IMR-90 (cell line): Measurements from ENCODE around the gene SERPINE2. TPM values are rescaled to one million over a fixed set of nuclear protein-coding genes. Genes with fewer than 3 reads are reported as not detected.

Source experiments
- ATAC-seq: fragments of 200-7000 bp; cut with Tn5 transposase; 2 replicates; pipeline ENCODE4 v1.9.1; 2020; ENCODE audit warnings: low read depth, mild to moderate bottlenecking, moderate library complexity
- BruUV-seq: library from RNA; stranded (reverse); fragments of 400-500 nt; replicated peaks from 2 replicates; lab custom pipeline; 2021; lab: Mats Ljungman, UMichigan
- CTCF ChIA-PET: fragments of 300-600 bp; formaldehyde crosslinking; extraction: SDS; loops from one replicate; lab custom pipeline; 2021; ENCODE audit warnings: antibody characterized with exemption; lab: Yijun Ruan, JAX
- POLR2A ChIA-PET: fragments of 300-600 bp; sonication (Branson Sonifier 250); formaldehyde crosslinking; loops from one replicate; lab custom pipeline; 2022; ENCODE audit warnings: antibody characterized with exemption; ENCODE audit not compliant: unreplicated experiment; lab: Charles Lee
- DNase-seq: peaks from one replicate; pipeline ENCODE4 v3.0.0; 2013
- H2AFZ ChIP-seq: replicated peaks from 2 replicates; pipeline ENCODE3; 2013; ENCODE audit warnings: low read length, mild to moderate bottlenecking; ENCODE audit not compliant: poor library complexity
- H2AK5ac ChIP-seq: 2 replicates; pipeline ENCODE4 v1.6.1; 2013; ENCODE audit warnings: low read depth, low read length, inconsistent platforms
- H2AK9ac ChIP-seq: replicated peaks from 2 replicates; pipeline ENCODE3; 2013; ENCODE audit warnings: mild to moderate bottlenecking, low read depth, low read length, moderate library complexity; ENCODE audit not compliant: poor library complexity
- H2BK120ac ChIP-seq: 2 replicates; pipeline ENCODE4 v1.6.1; 2013; ENCODE audit warnings: low read depth, low read length, inconsistent platforms
- H2BK15ac ChIP-seq: 3 replicates; pipeline ENCODE4 v1.6.1; 2013; ENCODE audit warnings: low read depth, low read length, inconsistent platforms
- H2BK20ac ChIP-seq: 2 replicates; pipeline ENCODE4 v1.6.1; 2013; ENCODE audit warnings: low read depth, mild to moderate bottlenecking, inconsistent platforms, low read length, moderate library complexity
- H2BK5ac ChIP-seq: 2 replicates; pipeline ENCODE4 v1.6.1; 2013; ENCODE audit warnings: mild to moderate bottlenecking, low read depth, low read length, inconsistent platforms; ENCODE audit not compliant: poor library complexity, severe bottlenecking
- H3K14ac ChIP-seq: replicated peaks from 2 replicates; pipeline ENCODE4 v1.6.1; 2013; ENCODE audit warnings: low read depth, low read length, inconsistent platforms
- H3K18ac ChIP-seq: 2 replicates; pipeline ENCODE4 v1.6.1; 2013; ENCODE audit warnings: low read depth, low read length, control low read depth
- H3K23ac ChIP-seq: 2 replicates; pipeline ENCODE4 v1.6.1; 2013; ENCODE audit warnings: low read depth, low read length, inconsistent platforms
- H3K27ac ChIP-seq: 2 replicates; pipeline ENCODE4 v1.5.1; 2013; ENCODE audit warnings: mild to moderate bottlenecking, control low read depth, low read length; ENCODE audit not compliant: insufficient read depth
- H3K27me3 ChIP-seq: 2 replicates; pipeline ENCODE4 v1.6.1; 2013; ENCODE audit warnings: low read length; ENCODE audit not compliant: control insufficient read depth, insufficient read depth
- H3K36me3 ChIP-seq: 2 replicates; pipeline ENCODE4 v1.6.1; 2013; ENCODE audit warnings: low read length, mixed read lengths; ENCODE audit not compliant: control insufficient read depth, insufficient read depth
- H3K4ac ChIP-seq: 2 replicates; pipeline ENCODE4 v1.6.1; 2013; ENCODE audit warnings: low read depth, low read length, inconsistent platforms
- H3K4me1 ChIP-seq: 2 replicates; pipeline ENCODE4 v1.6.1; 2013; ENCODE audit warnings: low read length, mixed read lengths; ENCODE audit not compliant: control insufficient read depth, insufficient read depth
- H3K4me2 ChIP-seq: 2 replicates; pipeline ENCODE4 v1.6.1; 2013; ENCODE audit warnings: low read depth, mild to moderate bottlenecking, control low read depth, low read length, moderate library complexity
- H3K4me3 ChIP-seq: 2 replicates; pipeline ENCODE4 v1.5.1; 2013; ENCODE audit warnings: low read depth, mild to moderate bottlenecking, control low read depth, low read length, moderate library complexity; ENCODE audit not compliant: insufficient read depth
- H3K56ac ChIP-seq: 2 replicates; pipeline ENCODE4 v1.6.1; 2013; ENCODE audit warnings: low read length, inconsistent platforms; ENCODE audit not compliant: insufficient read depth; ENCODE audit errors: extremely low read depth
- H3K79me1 ChIP-seq, 2 experiments: 2 replicates each; pipeline ENCODE4 v1.6.1; 2013; ENCODE audit warnings: low read length in 2 of 2, inconsistent platforms in 1 of 2, low read depth in 1 of 2
- H3K9ac ChIP-seq: 2 replicates; pipeline ENCODE4 v1.6.1; 2013; ENCODE audit warnings: low read depth, low read length, control low read depth
- H3K9me1 ChIP-seq: 2 replicates; pipeline ENCODE4 v1.6.1; 2013; ENCODE audit warnings: low read length, inconsistent platforms; ENCODE audit not compliant: insufficient read depth
- H3K9me3 ChIP-seq: 2 replicates; pipeline ENCODE4 v1.6.1; 2013; ENCODE audit warnings: low read length; ENCODE audit not compliant: control insufficient read depth, insufficient read depth
- H4K20me1 ChIP-seq: 2 replicates; pipeline ENCODE4 v1.6.1; 2013; ENCODE audit warnings: low read length, inconsistent platforms; ENCODE audit not compliant: insufficient read depth
- H4K5ac ChIP-seq: 2 replicates; pipeline ENCODE4 v1.6.1; 2013; ENCODE audit warnings: mild to moderate bottlenecking, low read depth, low read length, control low read depth
- H4K8ac ChIP-seq, 2 experiments: 2 replicates each; pipeline ENCODE4 v1.6.1; 2013; ENCODE audit warnings: low read depth in 2 of 2, low read length in 2 of 2, control low read depth in 1 of 2, inconsistent platforms in 1 of 2
- H4K91ac ChIP-seq: 2 replicates; pipeline ENCODE4 v1.6.1; 2013; ENCODE audit warnings: low read depth, low read length, inconsistent platforms; ENCODE audit not compliant: insufficient read depth
- BHLHE40 ChIP-seq: fragments of 150-350 bp; IDR thresholded peaks from 2 replicates; pipeline ENCODE4 v1.6.1; 2016; ENCODE audit warnings: mild to moderate bottlenecking, low read depth, low read length
- CEBPB ChIP-seq: IDR thresholded peaks from 2 replicates; pipeline ENCODE4 v1.6.1; 2012; ENCODE audit warnings: low read depth, low read length, improper control_type of control experiment
- CHD1 ChIP-seq: IDR thresholded peaks from 2 replicates; pipeline ENCODE4 v1.6.1; 2012; ENCODE audit warnings: low read depth, low read length, improper control_type of control experiment
- FOS ChIP-seq: fragments of 150-350 bp; IDR thresholded peaks from 2 replicates; pipeline ENCODE4 v1.6.1; 2016; ENCODE audit warnings: low read depth, low read length
- MAFK ChIP-seq: IDR thresholded peaks from 2 replicates; pipeline ENCODE4 v1.6.1; 2012; ENCODE audit warnings: low read depth, low read length, improper control_type of control experiment
- MAZ ChIP-seq: IDR thresholded peaks from 2 replicates; pipeline ENCODE4 v1.6.1; 2012; ENCODE audit warnings: low read depth, mild to moderate bottlenecking, low read length, improper control_type of control experiment, moderate library complexity, borderline replicate concordance
- MXI1 ChIP-seq: IDR thresholded peaks from 2 replicates; pipeline ENCODE4 v1.6.1; 2012; ENCODE audit warnings: low read depth, mild to moderate bottlenecking, low read length, moderate library complexity, borderline replicate concordance
- NFE2L2 ChIP-seq: fragments of 150-350 bp; IDR thresholded peaks from 2 replicates; pipeline ENCODE4 v1.6.1; 2016; ENCODE audit warnings: low read depth, mild to moderate bottlenecking, low read length
- POLR2A ChIP-seq: IDR thresholded peaks from 2 replicates; pipeline ENCODE4 v1.6.1; 2012; ENCODE audit warnings: mild to moderate bottlenecking, low read depth, low read length
- RAD21 ChIP-seq: IDR thresholded peaks from 2 replicates; pipeline ENCODE4 v1.6.1; 2012; ENCODE audit warnings: low read length, improper control_type of control experiment
- RCOR1 ChIP-seq: IDR thresholded peaks from 2 replicates; pipeline ENCODE4 v1.6.1; 2012; ENCODE audit warnings: mild to moderate bottlenecking, low read length, improper control_type of control experiment; ENCODE audit not compliant: insufficient replicate concordance
- RFX5 ChIP-seq: IDR thresholded peaks from 2 replicates; pipeline ENCODE4 v1.8.0; 2012; ENCODE audit warnings: low read depth, mild to moderate bottlenecking, low read length, moderate library complexity
- SMC3 ChIP-seq: fragments of 150-350 bp; IDR thresholded peaks from 2 replicates; pipeline ENCODE4 v1.6.1; 2016; ENCODE audit warnings: low read depth, mild to moderate bottlenecking, antibody characterized with exemption, low read length, moderate library complexity
- WGBS, 2 experiments: methylation state at CpG; one replicate each; pipeline versions ENCODE4 v1.1.5 to v1.1.7; 2013; ENCODE audit warnings: missing lambda C conversion rate in 2 of 2; ENCODE audit not compliant: insufficient read length in 1 of 2; ENCODE audit errors: extremely low coverage in 2 of 2; 5-methylcytosine and 5-hydroxymethylcytosine counted together
- dilution Hi-C: fragments of 300-500 bp; cut with HindIII; formaldehyde crosslinking; loops from one replicate; pipeline ENCODE4 v1.14.3; 2018; ENCODE audit warnings: low sequenced_read_pairs; ENCODE audit not compliant: unreplicated experiment
- in situ Hi-C: fragments of 300-500 bp; cut with MboI; formaldehyde crosslinking; loops from 3 replicates; pipeline ENCODE4 v1.14.3; 2019; ENCODE audit warnings: low sequenced_read_pairs, inconsistent platforms, mixed read lengths
- intact Hi-C: fragments of 100-400 bp; cut with micrococcal nuclease; formaldehyde crosslinking; loops from 2 replicates; pipeline ENCODE4 v1.10.0; 2022
- polyA plus RNA-seq, 3 experiments: library from polyadenylated mRNA; depleted of rRNA; stranded (reverse); fragments of >200 nt; gene quantifications; 2 replicates each; pipeline ENCODE4 v1.2.3, GENCODE V29; 2012; ENCODE audit warnings: low replicate concordance in 1 of 3
- total RNA-seq: library from RNA; depleted of rRNA; stranded (reverse); fragments of >200 nt; gene quantifications from 2 replicates; pipeline ENCODE4 v1.2.3, GENCODE V29; 2012
- TF ChIP-seq, protein P1 (sequence below): fragments of 150-350 bp; IDR thresholded peaks from 2 replicates; pipeline ENCODE4 v1.6.1; 2016; ENCODE audit warnings: low read depth, mild to moderate bottlenecking, low read length, moderate library complexity, borderline replicate concordance
- TF ChIP-seq, protein P2 (sequence below): fragments of 150-350 bp; IDR thresholded peaks from 2 replicates; pipeline ENCODE4 v1.6.1; 2017; ENCODE audit warnings: mild to moderate bottlenecking, antibody characterized with exemption, low read length, low read depth
- TF ChIP-seq, protein P3 (sequence below): conservative IDR thresholded peaks from 2 replicates; pipeline ENCODE4 v1.5.1; 2012; ENCODE audit warnings: mild to moderate bottlenecking, low read depth, low read length, improper control_type of control experiment

The SERPINE2 gene
- total and polyA plus RNA-seq, 2 of the 4 experiments (the other 2 are of a cell fraction) = 24.0 to 62.7 TPM

DNA sequence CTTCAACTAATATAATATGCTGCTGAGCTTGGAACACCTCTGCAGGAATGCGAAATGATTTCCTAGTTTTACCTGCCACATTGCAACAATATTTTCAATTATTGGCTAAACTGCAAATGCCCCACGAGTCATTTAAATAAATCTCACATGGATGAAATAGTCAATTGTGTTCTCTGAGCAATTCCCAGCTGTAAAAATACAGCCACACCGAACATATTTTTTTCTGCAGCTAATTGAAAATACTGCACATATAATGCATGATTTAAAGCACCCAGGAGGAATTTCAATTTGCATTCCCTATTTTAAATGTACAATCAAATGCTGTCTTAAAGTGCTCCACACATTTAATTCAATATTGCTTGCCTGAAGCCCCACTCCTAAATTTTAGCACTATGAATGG, 18.6 kb downstream of the SERPINE2 start:
- no TSS peak for BruUV-seq
- dilution Hi-C loops = no loop called here
- no peak overlapping the region for H3K56ac ChIP-seq
- H3K4me3 ChIP-seq = no peak overlapping the region
- H4K20me1 ChIP-seq = no peaks in the 10 kb centered on the region
- 0 out of 2 replicates have a peak, but pooled peaks cover 2% of the 10 kb centered on the region for H3K4me1 ChIP-seq
- no peaks in the 10 kb centered on the region for H3K9me3 ChIP-seq
- H3K36me3 ChIP-seq = no peaks in the 10 kb centered on the region
- H2AFZ ChIP-seq = no peak overlapping the region
- POLR2A ChIA-PET = no interaction called here
- no peak overlapping the region for H3K27ac ChIP-seq
- H4K8ac ChIP-seq = no peak overlapping the region
- H3K23ac ChIP-seq = no peak overlapping the region
- no peak for TF ChIP-seq CEBPB
- no peak for TF ChIP-seq SMC3
- TF ChIP-seq RAD21 = no peak
- no peak for TF ChIP-seq MXI1
- TF ChIP-seq, protein P1, sequence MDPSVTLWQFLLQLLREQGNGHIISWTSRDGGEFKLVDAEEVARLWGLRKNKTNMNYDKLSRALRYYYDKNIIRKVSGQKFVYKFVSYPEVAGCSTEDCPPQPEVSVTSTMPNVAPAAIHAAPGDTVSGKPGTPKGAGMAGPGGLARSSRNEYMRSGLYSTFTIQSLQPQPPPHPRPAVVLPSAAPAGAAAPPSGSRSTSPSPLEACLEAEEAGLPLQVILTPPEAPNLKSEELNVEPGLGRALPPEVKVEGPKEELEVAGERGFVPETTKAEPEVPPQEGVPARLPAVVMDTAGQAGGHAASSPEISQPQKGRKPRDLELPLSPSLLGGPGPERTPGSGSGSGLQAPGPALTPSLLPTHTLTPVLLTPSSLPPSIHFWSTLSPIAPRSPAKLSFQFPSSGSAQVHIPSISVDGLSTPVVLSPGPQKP = no peak
- no peak for TF ChIP-seq MAFK
- TF ChIP-seq RFX5 = no peak
- no peak for TF ChIP-seq FOS
- TF ChIP-seq CHD1 = no peak
- TF ChIP-seq POLR2A = no peak
- TF ChIP-seq MAZ = no peak
- TF ChIP-seq, protein P2, sequence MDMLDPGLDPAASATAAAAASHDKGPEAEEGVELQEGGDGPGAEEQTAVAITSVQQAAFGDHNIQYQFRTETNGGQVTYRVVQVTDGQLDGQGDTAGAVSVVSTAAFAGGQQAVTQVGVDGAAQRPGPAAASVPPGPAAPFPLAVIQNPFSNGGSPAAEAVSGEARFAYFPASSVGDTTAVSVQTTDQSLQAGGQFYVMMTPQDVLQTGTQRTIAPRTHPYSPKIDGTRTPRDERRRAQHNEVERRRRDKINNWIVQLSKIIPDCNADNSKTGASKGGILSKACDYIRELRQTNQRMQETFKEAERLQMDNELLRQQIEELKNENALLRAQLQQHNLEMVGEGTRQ = no peak
- TF ChIP-seq NFE2L2 = no peak
- no peak for TF ChIP-seq BHLHE40
- TF ChIP-seq RCOR1 = no peak
- TF ChIP-seq, protein P3, sequence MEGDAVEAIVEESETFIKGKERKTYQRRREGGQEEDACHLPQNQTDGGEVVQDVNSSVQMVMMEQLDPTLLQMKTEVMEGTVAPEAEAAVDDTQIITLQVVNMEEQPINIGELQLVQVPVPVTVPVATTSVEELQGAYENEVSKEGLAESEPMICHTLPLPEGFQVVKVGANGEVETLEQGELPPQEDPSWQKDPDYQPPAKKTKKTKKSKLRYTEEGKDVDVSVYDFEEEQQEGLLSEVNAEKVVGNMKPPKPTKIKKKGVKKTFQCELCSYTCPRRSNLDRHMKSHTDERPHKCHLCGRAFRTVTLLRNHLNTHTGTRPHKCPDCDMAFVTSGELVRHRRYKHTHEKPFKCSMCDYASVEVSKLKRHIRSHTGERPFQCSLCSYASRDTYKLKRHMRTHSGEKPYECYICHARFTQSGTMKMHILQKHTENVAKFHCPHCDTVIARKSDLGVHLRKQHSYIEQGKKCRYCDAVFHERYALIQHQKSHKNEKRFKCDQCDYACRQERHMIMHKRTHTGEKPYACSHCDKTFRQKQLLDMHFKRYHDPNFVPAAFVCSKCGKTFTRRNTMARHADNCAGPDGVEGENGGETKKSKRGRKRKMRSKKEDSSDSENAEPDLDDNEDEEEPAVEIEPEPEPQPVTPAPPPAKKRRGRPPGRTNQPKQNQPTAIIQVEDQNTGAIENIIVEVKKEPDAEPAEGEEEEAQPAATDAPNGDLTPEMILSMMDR = no peak
- H2BK120ac ChIP-seq = no peak overlapping the region
- peaks cover 12 to 28% of the 10 kb centered on the region in 2 experiments; a peak in 2 of 4 replicates for H3K79me1 ChIP-seq
- no peak overlapping the region for H2BK20ac ChIP-seq
- no peak overlapping the region for H2AK9ac ChIP-seq
- in situ Hi-C loops = no loop called here
- H3K9me1 ChIP-seq = peaks cover 4% of the 10 kb centered on the region
- CTCF ChIA-PET = no interaction called here
- H2BK15ac ChIP-seq = no peak overlapping the region
- intact Hi-C loops = no loop called here
- WGBS, 2 experiments = 100% methylated on average over 2 of the region's 3 CpGs; no CpG with 5 or more reads in 1 of the 2 experiments
- H3K4me2 ChIP-seq = no peak overlapping the region
- H4K91ac ChIP-seq = no peak overlapping the region
- no peak overlapping the region for H2BK5ac ChIP-seq
- H3K4ac ChIP-seq = no peak overlapping the region
- DNase-seq (no peak), ATAC-seq (no peak)
- H4K5ac ChIP-seq = no peak overlapping the region
- H3K9ac ChIP-seq = no peak overlapping the region
- no peak overlapping the region for H3K18ac ChIP-seq
- H3K27me3 ChIP-seq = no peaks in the 10 kb centered on the region
- no peak overlapping the region; the same call in 1 of the 2 replicates for H2AK5ac ChIP-seq
- H3K14ac ChIP-seq = no peak overlapping the region
